ENCODE results near the gene BUD23. TPM values are rescaled to one million over a fixed set of nuclear protein-coding genes. Genes with fewer than 3 reads are reported as not detected.
A peak's percentile ranks its signal among the peaks of the same experiment; 100 is the strongest.

The BUD23 gene
- total and polyA plus RNA-seq, 2 donors (not counting 1 experiment from before 2014, with no cell fraction given), result 62.4 to 63.9 TPM

GRCh38 chr7:73668103-73668885, 15.1 kb upstream of the BUD23 start:
- no peak for ATAC-seq (ENCODE audit: low read depth)

More at GRCh38 chr7:73668103-73668885, 15.1 kb upstream of the BUD23 start:
- ChIA-PET POLR2A (interaction anchor here (0.7 to 0.8 kb wide), 2 partner anchors 16 to 36 kb away, joined by 3 to 4 read pairs; no protein-coding TSS in a partner anchor), CTCF (interaction anchor here (1.0 kb wide), 3 partner anchors 57 to 90 kb away, joined by 3 to 5 read pairs (median 3); partner anchors contain the start of gene TBL2)
- Histone ChIP-seq H3K27me3 (replicated peaks in 1 of 4; ENCODE audit: control extremely low read depth in 1 of 4, control insufficient read depth in 3 of 4, insufficient read depth in 4 of 4, low read length in 3 of 4) (peaks cover 0 to 52% (median 16%) of the 10 kb centered on the region in 4 experiments), H3K27ac (ENCODE audit: low read length in 2 of 2) (no peak overlapping the region), H3K9ac (ENCODE audit: low read length) (peak overlapping the region; percentile 51), H3K4me1 (ENCODE audit: control insufficient read depth in 2 of 2, insufficient read depth in 2 of 2, low read length in 2 of 2) (peaks cover 8 to 16% of the 10 kb centered on the region in 2 donors), H4K20me1 (ENCODE audit: control insufficient read depth, insufficient read depth, low read length, poor library complexity, severe bottlenecking) (no peaks in the 10 kb centered on the region), H3K4me2 (replicated peaks; ENCODE audit: low read depth, low read length, poor library complexity, severe bottlenecking) (peak overlapping the region; percentile 92), H3K36me3 (replicated peaks in 1 of 2; ENCODE audit: control extremely low read depth in 1 of 2, control insufficient read depth in 1 of 2, extremely low read depth in 1 of 2, insufficient read depth in 2 of 2, low read length in 1 of 2) (no peaks in the 10 kb centered on the region), H2AFZ (ENCODE audit: insufficient read depth, low read depth, low read length, poor library complexity, severe bottlenecking) (peak overlapping the region; percentile 79), H3K79me2 (ENCODE audit: control insufficient read depth, insufficient read depth, low read length) (no peaks in the 10 kb centered on the region), H3K9me3 (ENCODE audit: control extremely low read depth in 1 of 3, control insufficient read depth in 2 of 3, insufficient read depth in 1 of 3, low read length in 2 of 3) (peaks cover 0 to 3% (median 0%) of the 10 kb centered on the region in 3 donors), H3K4me3 (ENCODE audit: control extremely low read depth in 1 of 5, extremely low read depth in 1 of 5, insufficient read depth in 1 of 5, low read depth in 2 of 5, low read length in 4 of 5) (peak overlapping the region in 4 of 5 experiments; percentile 24 to 59 (median 44))
- H3K27ac Mint-ChIP-seq, result no peak overlapping the region
- H3K4me3 Mint-ChIP-seq, result peak overlapping the region; percentile 72
- intact Hi-C loops (cut with micrococcal nuclease), result no loop called here
- H3K4me1 Mint-ChIP-seq, result peaks cover 8% of the 10 kb centered on the region
- TF ChIP-seq EZH2 (IDR thresholded peaks at IDR 0.05; ENCODE audit: borderline replicate concordance, insufficient read depth, low read depth, low read length, poor library complexity, severe bottlenecking), result no peak
- TF ChIP-seq CTCF (IDR thresholded peaks at IDR 0.05), result no peak
- 3% methylated on average over 43 of the region's 52 CpGs for WGBS (ENCODE audit: insufficient coverage)
- peaks cover 36% of the 10 kb centered on the region for H3K27me3 Mint-ChIP-seq
- peak; percentile 46 for DNase-seq
- peaks cover under 1% of the 10 kb centered on the region for H3K9me3 Mint-ChIP-seq (ENCODE audit: insufficient read depth)
